A549 (cell line): ENCODE measurements around the gene WNT7B. TPM values are rescaled to one million over a fixed set of nuclear protein-coding genes. Genes with fewer than 3 reads are reported as not detected.

ENCODE experiments used
- ATAC-seq, 2 experiments: fragments of 200-7000 bp in 1 of 2; fragments of >200 bp in 1 of 2; cut with Nextera tagmentation in 1 of 2; cut with Tn5 transposase in 1 of 2; 3 replicates each; pipeline versions ENCODE4 v1.8.0 to v1.9.1; 2018 to 2020; ENCODE audit warnings: mild to moderate bottlenecking in 1 of 2, moderate library complexity in 1 of 2
- CTCF ChIA-PET: fragments of 300-600 bp; sonication (Branson Sonifier 250); formaldehyde crosslinking; extraction: SDS; loops from one replicate; lab custom pipeline; 2021; ENCODE audit warnings: antibody characterized with exemption, inconsistent platforms; lab: Yijun Ruan, JAX
- POLR2A ChIA-PET: fragments of 350-600 bp; formaldehyde crosslinking; extraction: SDS; loops from one replicate; lab custom pipeline; 2021; ENCODE audit warnings: antibody characterized with exemption, inconsistent platforms; lab: Yijun Ruan, JAX
- DNase-seq, 2 experiments: peaks; one replicate each; pipeline versions ENCODE4 v3.0.0 to v3.0.0-alpha.2; 2011 to 2016; ENCODE audit warnings: low read depth in 1 of 2, low spot score in 1 of 2
- FAIRE-seq: peaks from 2 replicates; lab custom pipeline; 2011; peaks lifted over from hg19 to GRCh38; lab: Jason Lieb, UNC
- H3K27ac ChIP-seq, 2 experiments: fragments of >200 bp; sonication (Bioruptor Twin); formaldehyde crosslinking; 3 replicates each; pipeline ENCODE4 v1.5.1; 2016 to 2017
- H3K4me1 ChIP-seq: fragments of >200 bp; sonication (Bioruptor Twin); formaldehyde crosslinking; 3 replicates; pipeline ENCODE4 v1.6.1; 2016
- H3K4me2 ChIP-seq: fragments of >200 bp; sonication (Bioruptor Twin); formaldehyde crosslinking; 3 replicates; pipeline ENCODE4 v1.6.1; 2016
- H3K4me3 ChIP-seq: fragments of >200 bp; sonication (Bioruptor Twin); formaldehyde crosslinking; 3 replicates; pipeline ENCODE4 v1.5.1; 2016
- H3K9me3 ChIP-seq: fragments of >200 bp; sonication (Bioruptor Twin); formaldehyde crosslinking; 3 replicates; pipeline ENCODE4 v1.6.1; 2016
- CBX8 ChIP-seq: fragments of 200-600 bp; sonication (generic); IDR thresholded peaks from 2 replicates; pipeline ENCODE4 v1.6.1; 2016
- CHD2 ChIP-seq: fragments of 150-350 bp; IDR thresholded peaks from 2 replicates; pipeline ENCODE4 v1.6.1; 2014; ENCODE audit warnings: low read length; ENCODE audit not compliant: partially characterized antibody
- EP300 ChIP-seq, 2 experiments: fragments of >200 bp; sonication (Bioruptor Twin); formaldehyde crosslinking; IDR thresholded peaks; 2 replicates in 1 of 2; 3 replicates in 1 of 2; pipeline ENCODE4 v1.6.1; 2016 to 2017
- FOXS1 ChIP-seq: fragments of 250-450 bp; sonication (Bioruptor Pico); IDR thresholded peaks from 2 replicates; pipeline ENCODE4 v1.5.0; 2020; ENCODE audit warnings: mild to moderate bottlenecking, moderate library complexity
- GATA3 ChIP-seq: IDR thresholded peaks from 2 replicates; pipeline ENCODE4 v1.6.1; 2012; ENCODE audit warnings: borderline replicate concordance
- HDAC2 ChIP-seq: fragments of 200-600 bp; sonication (generic); IDR thresholded peaks from 2 replicates; pipeline ENCODE4 v1.6.1; 2016
- JUN ChIP-seq, 2 experiments: fragments of >200 bp; sonication (Bioruptor Twin); formaldehyde crosslinking; IDR thresholded peaks; 2 replicates in 1 of 2; 3 replicates in 1 of 2; pipeline ENCODE4 v1.6.1; 2016 to 2017
- JUNB ChIP-seq: fragments of >200 bp; sonication (Bioruptor Twin); formaldehyde crosslinking; IDR thresholded peaks from 2 replicates; pipeline ENCODE4 v1.6.1; 2016
- KDM1A ChIP-seq: fragments of 200-600 bp; sonication (generic); IDR thresholded peaks from 2 replicates; pipeline ENCODE4 v1.6.1; 2016; ENCODE audit warnings: low read depth, mild to moderate bottlenecking
- MAFK ChIP-seq: fragments of 450-650 bp; IDR thresholded peaks from 2 replicates; pipeline ENCODE4 v1.6.1; 2014; ENCODE audit not compliant: partially characterized antibody
- MYC ChIP-seq: IDR thresholded peaks from 2 replicates; pipeline ENCODE4 v1.6.1; 2012; ENCODE audit warnings: mild to moderate bottlenecking, inconsistent platforms, low read length, improper control_type of control experiment, borderline replicate concordance
- NPAS2 ChIP-seq: fragments of 250-450 bp; sonication (Bioruptor Pico); IDR thresholded peaks from 2 replicates; pipeline ENCODE4 v1.8.0; 2022; ENCODE audit warnings: mild to moderate bottlenecking, moderate library complexity, borderline replicate concordance
- NR3C1 ChIP-seq: fragments of >200 bp; sonication (Bioruptor Twin); formaldehyde crosslinking; IDR thresholded peaks from 3 replicates; pipeline ENCODE4 v1.6.1; 2017
- PHF8 ChIP-seq: fragments of 200-600 bp; sonication (generic); IDR thresholded peaks from 2 replicates; pipeline ENCODE4 v1.6.1; 2016; ENCODE audit warnings: low read depth, mild to moderate bottlenecking, antibody characterized with exemption, moderate library complexity, borderline replicate concordance
- RCOR1 ChIP-seq: fragments of 150-350 bp; IDR thresholded peaks from 2 replicates; pipeline ENCODE4 v1.6.1; 2014; ENCODE audit warnings: antibody characterized with exemption, low read length, low read depth
- REST ChIP-seq: fragments of 200-600 bp; sonication (generic); IDR thresholded peaks from 2 replicates; pipeline ENCODE4 v1.6.1; 2016; ENCODE audit warnings: antibody characterized with exemption, mild to moderate bottlenecking, moderate library complexity
- RFX5 ChIP-seq: fragments of 450-650 bp; IDR thresholded peaks from 2 replicates; pipeline ENCODE4 v1.7.1; 2014; ENCODE audit warnings: antibody characterized with exemption, mild to moderate bottlenecking, moderate library complexity
- USF2 ChIP-seq: fragments of 450-650 bp; IDR thresholded peaks from 2 replicates; pipeline ENCODE4 v1.6.1; 2014; ENCODE audit warnings: antibody characterized with exemption
- ZFP36 ChIP-seq: fragments of 450-650 bp; IDR thresholded peaks from 2 replicates; pipeline ENCODE4 v1.6.1; 2014; ENCODE audit warnings: borderline replicate concordance; ENCODE audit not compliant: partially characterized antibody
- ZNF302 ChIP-seq: fragments of 250-450 bp; sonication (Bioruptor Pico); IDR thresholded peaks from 2 replicates; pipeline ENCODE4 v1.9.0; 2021; ENCODE audit warnings: inconsistent platforms, mild to moderate bottlenecking, moderate library complexity
- WGBS: methylation state at CpG from one replicate; pipeline ENCODE4 v1.1.6; 2017; ENCODE audit errors: missing lambda C conversion rate; 5-methylcytosine and 5-hydroxymethylcytosine counted together
- polyA plus RNA-seq, 4 experiments: library from polyadenylated mRNA; depleted of rRNA in 3 of 4; stranded (reverse); fragments of >200 nt; fragmentation: RNase III in 1 of 4; extraction: RNeasy Plus Mini Kit Qiagen cat#74134 plus additional on column Dnase treatment in 1 of 4; gene quantifications; 2 replicates in 3 of 4; 3 replicates in 1 of 4; pipeline ENCODE4 v1.2.3, GENCODE V29; 2011 to 2017

The WNT7B gene
- polyA plus RNA-seq, 2 of the 4 experiments (the other 2 are of a cell fraction) = 16.9 to 80.8 TPM

GRCh38 chr22:45968751-45969413 lies 8.1 kb downstream of the WNT7B start (continued):
- TF ChIP-seq JUN (IDR thresholded peaks at IDR 0.05) = peak in 1 of 2 experiments; percentile 60; a peak in 2 of 5 replicates
- TF ChIP-seq EP300 (IDR thresholded peaks at IDR 0.05) = peak; percentile 24 to 53; a peak in 2 of 5 replicates
- TF ChIP-seq, all 56 proteins: peak for 9

GRCh38 chr22:45968003-45968650 lies 8.8 kb downstream of the WNT7B start:
- Histone ChIP-seq H3K9me3 (no peaks in the 10 kb centered on the region), H3K27ac (peak overlapping the region; percentile 77 to 88), H3K4me1 (peaks cover 96% of the 10 kb centered on the region), H3K4me2 (peak overlapping the region; percentile 63), H3K4me3 (no peak overlapping the region; the same call in 2 of the 3 replicates)
- ChIA-PET CTCF (interaction anchor here (0.9 kb wide), 2 partner anchors 11 to 56 kb away, joined by 3 read pairs; no protein-coding TSS in a partner anchor), POLR2A (no interaction called here)
- TF ChIP-seq REST (no peak), NR3C1 (no peak), FOXS1 (CRISPR knock-in tag) (no peak), USF2 (no peak), MAFK (no peak), ZFP36 (peak; percentile 39), RFX5 (no peak), MYC (no peak), CBX8 (no peak)
- DNase-seq = no peak
- ATAC-seq = peak in 1 of 2 experiments; percentile 3; a peak in 1 of 6 replicates
- 60% methylated on average over 7 of the region's 10 CpGs for WGBS
- FAIRE-seq = no peak

- no peak for ATAC-seq
- H3K27ac ChIP-seq = peak overlapping the region; percentile 33 to 88; a peak in 3 of 6 replicates
- H3K9me3 ChIP-seq = no peaks in the 10 kb centered on the region
- ChIA-PET POLR2A (no interaction called here), CTCF (interaction anchor here (0.9 to 2.3 kb wide), 3 partner anchors 55 to 104 kb away, joined by 3 to 7 read pairs (median 6); no protein-coding TSS in a partner anchor)
- DNase-seq = no peak
- no peak for FAIRE-seq
- no peak for TF ChIP-seq NPAS2 (CRISPR knock-in tag)
- TF ChIP-seq KDM1A = no peak
- no peak for TF ChIP-seq ZFP36
- no peak for TF ChIP-seq USF2
- no peak for TF ChIP-seq CHD2
- TF ChIP-seq MAFK = no peak
- no peak for TF ChIP-seq HDAC2
- no peak for TF ChIP-seq RCOR1
- TF ChIP-seq PHF8 = no peak
- no peak for TF ChIP-seq JUNB
- TF ChIP-seq MYC = no peak
- TF ChIP-seq GATA3 = no peak
- TF ChIP-seq ZNF302 (CRISPR knock-in tag) = no peak
- peak overlapping the region; percentile 63 for H3K4me2 ChIP-seq
- 87% methylated on average over 8 of the region's 17 CpGs for WGBS
- no peak overlapping the region for H3K4me3 ChIP-seq
- peaks cover 100% of the 10 kb centered on the region for H3K4me1 ChIP-seq
Observed at GRCh38 chr22:45966895-45967365, 10.0 kb downstream of the WNT7B start.
